Measurements from ENCODE around the gene PTGFRN. TPM values are rescaled to one million over a fixed set of nuclear protein-coding genes. Genes with fewer than 3 reads are reported as not detected.
"Not testable (repeated sequence)": the region's sequence is repeated elsewhere in the genome, so short reads cannot be mapped to it uniquely, and the experiment has no call there.

Gene PTGFRN
- total and polyA plus RNA-seq, 9 of the 15 experiments (the other 6 are each of a cell fraction or from before 2014, with no cell fraction given) = 17.3 to 33.1 (median 25.7) TPM

GRCh38 chr1:116861137-116861536, 48.6 kb upstream of the PTGFRN start:
- intact Hi-C loops (cut with micrococcal nuclease) (no loop called here), in situ Hi-C loops (cut with MboI) (no loop called here)
- DNase-seq (ENCODE audit: extremely low read depth in 1 of 4, low spot score in 3 of 4) (no peak), FAIRE-seq (no peak), ATAC-seq (0 out of 3 replicates have a peak, but pooled peaks have one; percentile 48)
- Histone ChIP-seq H3K9me1 (ENCODE audit: control insufficient read depth, insufficient read depth, low read length) (no peaks in the 10 kb centered on the region), H2AFZ (ENCODE audit: low read depth, low read length) (0 out of 2 replicates have a peak overlapping the region, but pooled peaks have one; percentile 11), H3K4me1 (replicated peaks in 1 of 2; ENCODE audit: control insufficient read depth in 2 of 2, insufficient read depth in 2 of 2, low read length in 2 of 2) (no peaks in the 10 kb centered on the region; a peak in 1 of 5 replicates), H3K27ac (ENCODE audit: extremely low read depth, low read depth, low read length) (no peak overlapping the region), H3K9ac (ENCODE audit: insufficient read depth in 1 of 2, low read depth in 2 of 2, low read length in 2 of 2) (no peak overlapping the region), H4K20me1 (replicated peaks; ENCODE audit: control insufficient read depth, insufficient read depth, low read length) (no peaks in the 10 kb centered on the region), H3K79me2 (ENCODE audit: control insufficient read depth, insufficient read depth, low read length) (no peaks in the 10 kb centered on the region), H3K27me3 (ENCODE audit: control insufficient read depth in 2 of 2, insufficient read depth in 2 of 2, low read length in 2 of 2) (no peaks in the 10 kb centered on the region), H3K4me3 (no peak overlapping the region), H3K9me3 (replicated peaks; ENCODE audit: control insufficient read depth, insufficient read depth, low read depth, low read length) (0 out of 2 replicates have a peak, but pooled peaks cover 2% of the 10 kb centered on the region), H3K4me2 (ENCODE audit: insufficient read depth, low read length) (no peak overlapping the region), H3K36me3 (ENCODE audit: control insufficient read depth, insufficient read depth, low read length) (no peaks in the 10 kb centered on the region)
- 49% methylated on average over 3 of the region's 3 CpGs for WGBS (ENCODE audit: insufficient coverage, low coverage, missing lambda C conversion rate)
- no peak for TF ChIP-seq NCOA4 (IDR thresholded peaks at IDR 0.05; ENCODE audit: partially characterized antibody)
- no peak for TF ChIP-seq BRF1 (IDR thresholded peaks at IDR 0.05; ENCODE audit: borderline replicate concordance, extremely low read depth, insufficient read length)
- no peak for TF ChIP-seq ZNF311 (CRISPR knock-in tag; IDR thresholded peaks at IDR 0.05)
- peak in 1 of 2 experiments; percentile 24; a peak in 2 of 4 replicates for TF ChIP-seq RAD21 (CRISPR knock-in tag; conservative IDR thresholded peaks at IDR 0.05 in 1 of 2, IDR thresholded peaks at IDR 0.05 in 1 of 2)
- TF ChIP-seq SFPQ (IDR thresholded peaks at IDR 0.05; ENCODE audit: low read depth, low read length) = no peak
- no peak for TF ChIP-seq MTA1 (IDR thresholded peaks at IDR 0.05; ENCODE audit: borderline replicate concordance)
- TF ChIP-seq SLC30A9 (CRISPR knock-in tag; IDR thresholded peaks at IDR 0.05) = no peak
- no peak for TF ChIP-seq IRF9 (tag; IDR thresholded peaks at IDR 0.05)
- ChIA-PET CTCF (ENCODE audit: low intra/inter-chr PET ratio) (no interaction called here), POLR2A (no interaction called here)
- no TSS peak for BruUV-seq (replicated peaks)

GRCh38 chr1:116863031-116863430, 46.7 kb upstream of the PTGFRN start:
- FAIRE-seq; POLR2A ChIA-PET; H3K9ac ChIP-seq (ENCODE audit: insufficient read depth in 1 of 2, low read depth in 2 of 2, low read length in 2 of 2); H3K4me3 ChIP-seq; H3K4me2 ChIP-seq (ENCODE audit: insufficient read depth, low read length); H3K27me3 ChIP-seq (ENCODE audit: control insufficient read depth in 2 of 2, insufficient read depth in 2 of 2, low read length in 2 of 2); in situ Hi-C loops (cut with MboI); H3K79me2 ChIP-seq (ENCODE audit: control insufficient read depth, insufficient read depth, low read length); intact Hi-C loops (cut with micrococcal nuclease); DNase-seq (ENCODE audit: extremely low read depth in 1 of 4, low spot score in 3 of 4); H3K9me3 ChIP-seq (replicated peaks; ENCODE audit: control insufficient read depth, insufficient read depth, low read depth, low read length); BruUV-seq (replicated peaks); H3K4me1 ChIP-seq (replicated peaks in 1 of 2; ENCODE audit: control insufficient read depth in 2 of 2, insufficient read depth in 2 of 2, low read length in 2 of 2); H3K36me3 ChIP-seq (ENCODE audit: control insufficient read depth, insufficient read depth, low read length); H3K9me1 ChIP-seq (ENCODE audit: control insufficient read depth, insufficient read depth, low read length); ATAC-seq; CTCF ChIA-PET (ENCODE audit: low intra/inter-chr PET ratio); H3K27ac ChIP-seq (ENCODE audit: extremely low read depth, low read depth, low read length); H4K20me1 ChIP-seq (replicated peaks; ENCODE audit: control insufficient read depth, insufficient read depth, low read length): not testable (repeated sequence)
- H2AFZ ChIP-seq (ENCODE audit: low read depth, low read length) = 0 out of 2 replicates have a peak overlapping the region, but pooled peaks have one; percentile 43
- 12% methylated on average over 3 of the region's 3 CpGs for WGBS (ENCODE audit: insufficient coverage, low coverage, missing lambda C conversion rate)
